Osteocyte (in vitro differentiated cells): Measurements from ENCODE around the gene TPR. TPM values are rescaled to one million over a fixed set of nuclear protein-coding genes. Genes with fewer than 3 reads are reported as not detected.
"Not testable (repeated sequence)": the region's sequence is repeated elsewhere in the genome, so short reads cannot be mapped to it uniquely, and the experiment has no call there.

Source experiments
- DNase-seq: peaks from one replicate; pipeline ENCODE4 v3.0.0; 2021; ENCODE audit warnings: mixed read lengths; ENCODE audit not compliant: unreplicated experiment; ENCODE audit errors: extremely low spot score
- H3K27ac Mint-ChIP-seq: one replicate; pipeline ENCODE4 v1.8.0; 2021; ENCODE audit warnings: mild to moderate bottlenecking, mixed read lengths; ENCODE audit not compliant: unreplicated experiment
- H3K27me3 Mint-ChIP-seq: one replicate; pipeline ENCODE4 v1.8.0; 2021; ENCODE audit warnings: mixed read lengths; ENCODE audit not compliant: unreplicated experiment
- H3K36me3 Mint-ChIP-seq: one replicate; pipeline ENCODE4 v1.8.0; 2021; ENCODE audit warnings: mixed read lengths; ENCODE audit not compliant: unreplicated experiment
- H3K4me1 Mint-ChIP-seq: one replicate; pipeline ENCODE4 v1.8.0; 2021; ENCODE audit warnings: mixed read lengths; ENCODE audit not compliant: unreplicated experiment
- H3K4me3 Mint-ChIP-seq: one replicate; pipeline ENCODE4 v1.8.0; 2021; ENCODE audit warnings: mild to moderate bottlenecking, moderate library complexity, mixed read lengths; ENCODE audit not compliant: unreplicated experiment
- H3K9me3 Mint-ChIP-seq: one replicate; pipeline ENCODE4 v1.8.0; 2021; ENCODE audit warnings: mixed read lengths; ENCODE audit not compliant: unreplicated experiment
- total RNA-seq: library from RNA; stranded (reverse); gene quantifications from 2 replicates; pipeline ENCODE4 v1.2.1, GENCODE V29; 2021
- TF ChIP-seq, protein P1 (sequence below): fragments of 200-600 bp; sonication (generic); IDR thresholded peaks from 2 replicates; pipeline ENCODE4 v1.5.0; 2021; ENCODE audit warnings: antibody characterized with exemption, mild to moderate bottlenecking, moderate library complexity

The TPR gene
- total RNA-seq, 1 donor from 2014 or later = 116 TPM

DNA sequence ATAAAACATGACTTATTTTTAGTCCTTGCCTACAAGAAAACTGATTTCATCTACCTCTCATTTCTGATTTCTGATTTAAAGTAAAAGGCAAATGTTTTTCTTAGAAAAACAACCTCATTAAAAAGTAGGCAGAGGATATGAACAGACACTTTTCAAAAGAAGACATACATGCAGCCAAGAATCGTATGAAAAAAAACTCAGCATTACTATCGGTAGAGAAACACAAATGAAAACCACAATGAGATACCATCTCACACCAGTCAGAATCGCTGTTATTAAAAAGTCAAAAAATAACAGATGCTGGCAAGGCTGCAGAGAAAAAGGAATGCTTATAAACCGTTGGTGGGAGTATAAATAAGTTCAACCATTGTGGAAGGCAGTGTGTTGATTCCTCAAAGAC, 16.8 kb upstream of the TPR start:
- Mint-ChIP-seq H3K36me3 (peaks cover 39% of the 10 kb centered on the region), H3K27ac (no peak overlapping the region), H3K4me1 (no peaks in the 10 kb centered on the region), H3K4me3 (no peak overlapping the region), H3K27me3 (no peaks in the 10 kb centered on the region), H3K9me3 (no peaks in the 10 kb centered on the region)
- TF ChIP-seq, protein P1, sequence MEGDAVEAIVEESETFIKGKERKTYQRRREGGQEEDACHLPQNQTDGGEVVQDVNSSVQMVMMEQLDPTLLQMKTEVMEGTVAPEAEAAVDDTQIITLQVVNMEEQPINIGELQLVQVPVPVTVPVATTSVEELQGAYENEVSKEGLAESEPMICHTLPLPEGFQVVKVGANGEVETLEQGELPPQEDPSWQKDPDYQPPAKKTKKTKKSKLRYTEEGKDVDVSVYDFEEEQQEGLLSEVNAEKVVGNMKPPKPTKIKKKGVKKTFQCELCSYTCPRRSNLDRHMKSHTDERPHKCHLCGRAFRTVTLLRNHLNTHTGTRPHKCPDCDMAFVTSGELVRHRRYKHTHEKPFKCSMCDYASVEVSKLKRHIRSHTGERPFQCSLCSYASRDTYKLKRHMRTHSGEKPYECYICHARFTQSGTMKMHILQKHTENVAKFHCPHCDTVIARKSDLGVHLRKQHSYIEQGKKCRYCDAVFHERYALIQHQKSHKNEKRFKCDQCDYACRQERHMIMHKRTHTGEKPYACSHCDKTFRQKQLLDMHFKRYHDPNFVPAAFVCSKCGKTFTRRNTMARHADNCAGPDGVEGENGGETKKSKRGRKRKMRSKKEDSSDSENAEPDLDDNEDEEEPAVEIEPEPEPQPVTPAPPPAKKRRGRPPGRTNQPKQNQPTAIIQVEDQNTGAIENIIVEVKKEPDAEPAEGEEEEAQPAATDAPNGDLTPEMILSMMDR = no peak
- DNase-seq = no peak

- Mint-ChIP-seq H3K9me3 (no peaks in the 10 kb centered on the region), H3K36me3 (peaks cover 39% of the 10 kb centered on the region), H3K27ac (no peak overlapping the region), H3K4me1 (no peaks in the 10 kb centered on the region), H3K27me3 (no peaks in the 10 kb centered on the region), H3K4me3 (no peak overlapping the region)
- no peak for DNase-seq
- TF ChIP-seq, protein P1 = no peak
These were observed 15.9 kb upstream of the TPR start for GRCh38 chr1:186390925-186391324.

DNA sequence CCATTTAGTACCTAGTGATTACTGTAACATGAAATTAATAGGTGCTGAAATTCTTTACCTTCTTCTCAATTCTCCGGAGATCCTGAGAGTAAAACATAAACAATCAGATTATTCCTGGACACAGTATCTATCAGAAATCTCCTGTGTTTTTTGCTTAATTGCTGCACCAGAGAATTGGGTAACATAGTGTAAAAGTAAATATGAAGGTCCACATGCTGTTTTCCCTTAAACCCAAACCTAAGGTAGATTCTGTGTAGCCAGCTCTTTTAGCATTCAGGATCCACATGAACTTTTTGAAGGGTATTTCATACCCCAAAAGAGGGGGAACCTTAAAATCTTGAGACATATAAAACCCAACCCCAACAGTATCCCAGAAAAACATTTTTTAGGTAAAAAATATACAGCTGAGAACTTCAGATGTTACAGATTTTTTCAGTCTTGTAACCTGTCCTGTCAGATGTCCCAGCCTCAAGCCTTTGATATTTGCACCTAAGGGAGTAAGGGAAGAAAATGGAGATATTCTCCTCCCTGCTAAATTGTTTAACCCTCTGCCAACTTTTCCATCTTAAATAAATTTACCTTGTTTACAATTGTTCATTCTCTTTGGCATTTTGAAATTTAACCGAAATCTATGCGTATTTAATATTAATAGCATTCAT, 11.8 kb upstream of the TPR start:
- Mint-ChIP-seq H3K36me3 (peaks cover 29% of the 10 kb centered on the region), H3K27ac (peak overlapping the region; percentile 14), H3K4me1 (no peaks in the 10 kb centered on the region), H3K27me3 (no peaks in the 10 kb centered on the region), H3K9me3 (no peaks in the 10 kb centered on the region), H3K4me3 (no peak overlapping the region)
- no peak for DNase-seq
- TF ChIP-seq, protein P1 = no peak

- Mint-ChIP-seq H3K4me1 (peaks cover 28% of the 10 kb centered on the region), H3K27ac (peak overlapping the region; percentile 100), H3K27me3 (no peaks in the 10 kb centered on the region), H3K36me3 (peaks cover 14% of the 10 kb centered on the region), H3K4me3 (peak overlapping the region; percentile 99), H3K9me3 (no peaks in the 10 kb centered on the region)
- DNase-seq = no peak
- TF ChIP-seq, protein P1 = no peak
These were observed 871 bp upstream of the TPR start for GRCh38 chr1:186375929-186376319.

DNA sequence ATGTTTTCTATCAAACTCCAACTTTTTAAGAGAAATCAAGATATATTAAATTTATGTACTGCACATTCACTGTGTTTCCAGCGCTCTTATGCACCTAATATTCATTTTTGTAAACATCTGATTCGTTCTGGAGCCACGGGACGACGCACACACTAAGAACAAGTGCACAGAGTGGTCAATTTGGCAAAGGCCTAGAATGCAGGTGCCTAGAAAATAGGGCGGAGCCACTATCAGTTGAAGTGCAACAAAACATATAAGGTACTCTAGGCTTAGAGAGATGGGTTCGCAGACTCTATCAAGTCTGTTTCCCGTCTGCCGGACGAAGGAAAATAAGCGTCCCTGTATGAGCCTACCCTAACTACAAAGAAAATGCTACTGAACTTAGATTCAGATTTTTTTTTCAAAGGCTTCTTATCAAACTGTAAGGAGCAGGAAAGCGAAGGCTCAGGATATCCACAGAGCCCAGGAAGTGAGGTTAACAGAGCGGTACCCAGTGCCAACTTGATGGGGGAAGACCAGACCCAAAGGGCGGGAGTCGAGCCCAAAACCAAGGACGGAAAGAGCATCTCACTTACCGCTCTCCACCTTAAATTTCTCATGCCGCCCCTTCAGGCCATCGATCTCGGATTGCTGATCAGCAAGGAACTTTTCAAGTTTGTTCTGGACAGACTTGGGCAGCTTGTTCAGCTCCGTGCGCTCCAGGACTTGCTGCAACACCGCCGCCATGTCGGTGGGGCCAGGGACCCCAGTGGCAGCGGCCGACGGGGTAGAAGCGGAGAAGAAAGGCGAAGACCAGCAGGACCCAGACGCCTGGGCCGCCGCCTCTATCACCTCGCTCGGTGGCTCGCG, 526 bp downstream of the TPR start:
- no peak for DNase-seq
- peaks cover 28% of the 10 kb centered on the region for H3K4me1 Mint-ChIP-seq
- peaks cover 17% of the 10 kb centered on the region for H3K36me3 Mint-ChIP-seq
- H3K27ac Mint-ChIP-seq = peak overlapping the region; percentile 100
- no peaks in the 10 kb centered on the region for H3K27me3 Mint-ChIP-seq
- H3K4me3 Mint-ChIP-seq = peak overlapping the region; percentile 99
- TF ChIP-seq, protein P1 = no peak
- H3K9me3 Mint-ChIP-seq = no peaks in the 10 kb centered on the region

GRCh38 chr1:186347837-186348691, 27.0 kb downstream of the TPR start:
- H3K9me3 Mint-ChIP-seq, H3K27ac Mint-ChIP-seq, H3K4me1 Mint-ChIP-seq, H3K4me3 Mint-ChIP-seq, DNase-seq, H3K27me3 Mint-ChIP-seq: not testable (repeated sequence)
- H3K36me3 Mint-ChIP-seq = peaks cover 74% of the 10 kb centered on the region
